ENCODE results near the gene TENM4.

GRCh38 chr11:79313530-79313913, 127.3 kb downstream of the TENM4 start:
- TF ChIP-seq SNAI2 (CRISPR knock-in tag; IDR thresholded peaks at IDR 0.05) (no peak), OSR1 (CRISPR knock-in tag; IDR thresholded peaks at IDR 0.05) (no peak), TOX (CRISPR knock-in tag; IDR thresholded peaks at IDR 0.05; ENCODE audit: borderline replicate concordance) (no peak), PPARA (CRISPR knock-in tag; IDR thresholded peaks at IDR 0.05; ENCODE audit: borderline replicate concordance) (no peak), ZFP3 (CRISPR knock-in tag; IDR thresholded peaks at IDR 0.05) (no peak), ARNTL (CRISPR knock-in tag; IDR thresholded peaks at IDR 0.05; ENCODE audit: borderline replicate concordance, low read depth) (no peak), RARB (CRISPR knock-in tag; IDR thresholded peaks at IDR 0.05) (no peak), CREB5 (CRISPR knock-in tag; IDR thresholded peaks at IDR 0.05; ENCODE audit: low read depth) (no peak), PATZ1 (CRISPR knock-in tag; IDR thresholded peaks at IDR 0.05; ENCODE audit: borderline replicate concordance) (no peak), ZC3H10 (CRISPR knock-in tag; IDR thresholded peaks at IDR 0.05) (no peak), CSRNP3 (CRISPR knock-in tag; IDR thresholded peaks at IDR 0.05) (no peak), ZNF70 (CRISPR knock-in tag; IDR thresholded peaks at IDR 0.05) (no peak)
